Mammary epithelial cell (primary cell): ENCODE measurements around the gene TMEM120A.

ENCODE experiments used
- EZH2 ChIP-seq: IDR thresholded peaks from 2 replicates; pipeline ENCODE4 v1.6.1; 2012; ENCODE audit warnings: low read length, inconsistent platforms, borderline replicate concordance
- TF ChIP-seq, protein P1 (sequence below), 2 donors: IDR thresholded peaks in 1 of 2; conservative IDR thresholded peaks in 1 of 2; 2 replicates each; pipeline ENCODE4 v1.5.1; 2011 to 2012; ENCODE audit warnings: inconsistent platforms in 2 of 2, low read length in 2 of 2, mild to moderate bottlenecking in 2 of 2, control low read depth in 1 of 2, low read depth in 1 of 2; ENCODE audit not compliant: insufficient read depth in 1 of 2; ENCODE audit errors: extremely low read depth in 1 of 2

DNA sequence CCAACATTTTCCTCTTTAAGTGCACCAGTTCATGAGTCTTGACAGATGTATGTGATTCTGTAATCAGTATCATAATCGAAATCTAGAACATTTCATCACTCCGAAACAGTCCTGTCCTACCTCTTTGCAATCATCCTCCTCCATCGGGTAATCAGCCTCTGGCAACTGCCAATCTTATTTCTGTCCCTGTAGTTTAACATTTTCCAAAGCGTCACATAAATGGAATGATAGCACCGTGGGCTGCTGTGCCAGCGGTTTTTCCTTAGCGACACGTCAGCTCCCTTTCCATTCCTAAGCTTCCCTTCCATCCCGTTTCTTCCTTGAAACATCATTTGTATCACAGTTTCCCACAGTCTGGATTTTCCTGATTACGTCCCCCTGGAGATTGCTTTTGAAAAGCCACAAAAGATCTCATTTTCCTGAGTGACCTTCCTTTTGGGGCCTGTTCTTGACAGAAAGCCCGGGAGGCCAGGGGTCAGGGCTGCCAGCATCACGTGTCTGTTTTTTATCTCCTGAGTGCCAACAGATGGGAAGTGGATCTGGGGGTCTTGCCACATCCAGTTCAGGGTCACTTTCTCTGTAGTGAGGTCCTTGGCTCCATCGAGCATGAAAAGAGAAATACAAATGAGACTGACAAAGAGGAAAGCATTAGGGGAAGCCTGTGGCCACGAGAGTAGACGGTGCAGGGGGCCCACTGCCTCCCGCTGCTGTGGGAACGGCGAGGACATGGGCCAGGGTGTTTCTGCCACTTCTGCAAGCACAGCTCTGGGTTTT is 31.6 kb downstream of the TMEM120A start:
- TF ChIP-seq, protein P1, sequence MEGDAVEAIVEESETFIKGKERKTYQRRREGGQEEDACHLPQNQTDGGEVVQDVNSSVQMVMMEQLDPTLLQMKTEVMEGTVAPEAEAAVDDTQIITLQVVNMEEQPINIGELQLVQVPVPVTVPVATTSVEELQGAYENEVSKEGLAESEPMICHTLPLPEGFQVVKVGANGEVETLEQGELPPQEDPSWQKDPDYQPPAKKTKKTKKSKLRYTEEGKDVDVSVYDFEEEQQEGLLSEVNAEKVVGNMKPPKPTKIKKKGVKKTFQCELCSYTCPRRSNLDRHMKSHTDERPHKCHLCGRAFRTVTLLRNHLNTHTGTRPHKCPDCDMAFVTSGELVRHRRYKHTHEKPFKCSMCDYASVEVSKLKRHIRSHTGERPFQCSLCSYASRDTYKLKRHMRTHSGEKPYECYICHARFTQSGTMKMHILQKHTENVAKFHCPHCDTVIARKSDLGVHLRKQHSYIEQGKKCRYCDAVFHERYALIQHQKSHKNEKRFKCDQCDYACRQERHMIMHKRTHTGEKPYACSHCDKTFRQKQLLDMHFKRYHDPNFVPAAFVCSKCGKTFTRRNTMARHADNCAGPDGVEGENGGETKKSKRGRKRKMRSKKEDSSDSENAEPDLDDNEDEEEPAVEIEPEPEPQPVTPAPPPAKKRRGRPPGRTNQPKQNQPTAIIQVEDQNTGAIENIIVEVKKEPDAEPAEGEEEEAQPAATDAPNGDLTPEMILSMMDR (conservative IDR thresholded peaks at IDR 0.05 in 1 of 2, IDR thresholded peaks at IDR 0.05 in 1 of 2; ENCODE audit: extremely low read depth in 1 of 2, insufficient read depth in 1 of 2, low read depth in 1 of 2, low read length in 2 of 2) = no peak
- TF ChIP-seq EZH2 = no peak
